Fibroblast of mammary gland (primary cell): Measurements from ENCODE around the gene GPR153.
"Not testable (repeated sequence)": the region's sequence is repeated elsewhere in the genome, so short reads cannot be mapped to it uniquely, and the experiment has no call there.

Source experiments
- DNase-seq: peaks from one replicate; pipeline ENCODE4 v3.0.0-alpha.2; 2010; ENCODE audit warnings: low read depth
- H3K4me3 ChIP-seq: 2 replicates; pipeline ENCODE4 v1.5.1; 2011; ENCODE audit warnings: low read depth, mild to moderate bottlenecking, low read length, moderate library complexity; ENCODE audit not compliant: control insufficient read depth
- TF ChIP-seq, protein P1 (sequence below): conservative IDR thresholded peaks from 2 replicates; pipeline ENCODE4 v1.5.1; 2011; ENCODE audit warnings: low read depth, low read length, inconsistent platforms; ENCODE audit not compliant: control insufficient read depth, insufficient read depth

Gene GPR153

DNA sequence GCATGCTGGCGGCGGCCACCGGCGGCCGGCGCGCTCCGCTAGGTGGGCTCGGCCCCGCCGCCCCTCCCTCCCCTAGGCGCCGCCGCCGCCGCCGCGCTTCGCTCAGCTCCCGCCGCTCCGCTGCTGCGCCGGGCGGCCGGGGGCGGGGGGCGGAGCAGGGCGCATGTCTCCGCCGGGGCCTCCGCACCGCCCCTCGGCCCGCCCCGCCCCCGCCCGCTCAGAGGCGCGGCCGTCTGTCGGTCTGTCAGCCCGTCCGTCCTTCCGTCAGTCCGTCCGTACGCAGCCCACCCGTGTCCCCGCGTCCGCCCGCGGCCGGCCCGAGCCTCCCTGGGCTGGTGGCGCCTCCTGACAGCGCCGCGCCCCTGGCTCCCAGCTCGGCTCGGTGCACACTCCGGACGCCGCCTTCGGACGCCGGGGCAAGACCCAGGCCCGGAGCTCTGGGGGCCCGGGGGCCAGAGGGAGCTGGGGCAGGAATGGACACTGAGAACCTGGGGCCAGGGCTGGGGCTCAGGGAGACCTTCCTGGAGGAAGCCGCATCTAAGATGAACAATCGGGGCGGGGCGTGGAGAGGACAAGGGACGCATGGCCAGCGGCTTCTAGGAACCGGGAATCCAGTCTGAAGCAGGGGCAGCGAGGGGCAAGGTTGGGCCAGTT is at the start of gene GPR153:
Gene GPR153, minus strand, starts transcription at position 138 of the 654 bp plus-strand sequence. CDS start 6,193 bp downstream, outside the sequence.
- peak within 1 kb of the TSS; percentile 44 for H3K4me3 ChIP-seq
- no peak for DNase-seq
- TF ChIP-seq, protein P1, sequence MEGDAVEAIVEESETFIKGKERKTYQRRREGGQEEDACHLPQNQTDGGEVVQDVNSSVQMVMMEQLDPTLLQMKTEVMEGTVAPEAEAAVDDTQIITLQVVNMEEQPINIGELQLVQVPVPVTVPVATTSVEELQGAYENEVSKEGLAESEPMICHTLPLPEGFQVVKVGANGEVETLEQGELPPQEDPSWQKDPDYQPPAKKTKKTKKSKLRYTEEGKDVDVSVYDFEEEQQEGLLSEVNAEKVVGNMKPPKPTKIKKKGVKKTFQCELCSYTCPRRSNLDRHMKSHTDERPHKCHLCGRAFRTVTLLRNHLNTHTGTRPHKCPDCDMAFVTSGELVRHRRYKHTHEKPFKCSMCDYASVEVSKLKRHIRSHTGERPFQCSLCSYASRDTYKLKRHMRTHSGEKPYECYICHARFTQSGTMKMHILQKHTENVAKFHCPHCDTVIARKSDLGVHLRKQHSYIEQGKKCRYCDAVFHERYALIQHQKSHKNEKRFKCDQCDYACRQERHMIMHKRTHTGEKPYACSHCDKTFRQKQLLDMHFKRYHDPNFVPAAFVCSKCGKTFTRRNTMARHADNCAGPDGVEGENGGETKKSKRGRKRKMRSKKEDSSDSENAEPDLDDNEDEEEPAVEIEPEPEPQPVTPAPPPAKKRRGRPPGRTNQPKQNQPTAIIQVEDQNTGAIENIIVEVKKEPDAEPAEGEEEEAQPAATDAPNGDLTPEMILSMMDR = no peak

DNA sequence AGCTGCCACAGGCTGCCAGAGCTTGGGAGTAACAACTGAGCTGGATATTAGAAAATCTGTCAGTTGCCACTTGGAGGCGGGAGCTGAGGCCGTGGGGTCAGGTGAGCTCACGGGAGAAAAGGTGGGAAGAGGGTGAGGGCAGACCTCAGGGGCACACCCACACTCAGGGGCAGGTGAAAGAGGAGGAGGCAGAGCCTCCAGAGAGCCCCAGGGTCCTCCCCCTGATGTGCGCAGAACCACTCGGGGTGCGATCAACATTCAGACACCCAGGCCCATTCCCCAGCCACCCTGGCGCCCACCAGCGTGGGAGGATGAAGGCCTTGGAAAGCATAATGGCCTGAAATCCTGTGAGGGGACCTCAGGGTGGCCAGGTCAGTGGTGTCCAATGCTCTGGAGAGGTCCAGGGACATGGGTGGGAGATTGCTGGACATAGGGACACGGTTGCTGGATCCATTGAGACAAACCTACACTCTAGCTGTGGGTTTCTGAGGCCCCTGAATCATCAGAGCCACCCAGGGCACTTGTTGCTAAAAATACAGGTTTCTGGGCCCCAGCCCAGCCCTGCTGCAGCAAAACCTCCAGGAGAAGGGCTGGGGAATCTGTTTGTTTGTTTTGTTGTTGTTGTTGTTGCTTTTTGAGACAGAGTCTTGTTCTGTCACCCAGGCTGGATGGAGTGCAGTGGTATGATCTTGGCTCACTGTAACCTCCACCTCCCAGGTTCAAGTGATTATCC is 49.4 kb upstream of the GPR153 start:
- no peak for DNase-seq
- H3K4me3 ChIP-seq = no peak overlapping the region
- TF ChIP-seq, protein P1 = no peak

- TF ChIP-seq, protein P1 = no peak
- no peak for DNase-seq
- H3K4me3 ChIP-seq = no peak overlapping the region
Measured at GRCh38 chr1:6309564-6309963, 48.7 kb upstream of the GPR153 start.

DNA sequence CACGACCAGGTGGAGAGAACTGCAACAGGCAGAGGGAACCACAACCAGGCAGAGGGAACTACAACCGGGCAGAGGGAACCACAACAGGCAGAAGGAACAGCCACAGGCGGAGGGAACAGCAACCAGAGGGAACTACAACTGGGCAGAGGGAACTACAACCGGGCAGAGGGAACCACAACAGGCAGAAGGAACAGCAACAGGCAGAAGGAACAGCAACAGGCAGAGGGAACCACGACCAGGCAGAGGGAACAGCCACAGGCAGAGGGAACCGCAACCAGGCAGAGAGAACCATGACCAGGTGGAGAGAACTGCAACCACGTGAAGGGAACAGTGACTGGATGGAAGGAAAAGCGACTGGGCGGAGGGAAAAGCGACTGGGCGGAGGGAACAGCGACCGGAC is 47.6 kb upstream of the GPR153 start:
- no peak overlapping the region for H3K4me3 ChIP-seq
- DNase-seq = no peak
- TF ChIP-seq, protein P1 = no peak

GRCh38 chr1:6307682-6308081 is 46.8 kb upstream of the GPR153 start:
- not testable (repeated sequence) for DNase-seq

GRCh38 chr1:6307099-6307498 is 46.2 kb upstream of the GPR153 start:
- TF ChIP-seq, protein P1 = no peak
- H3K4me3 ChIP-seq = no peak overlapping the region
- DNase-seq = peak; percentile 69

More at GRCh38 chr1:6307682-6308081, 46.8 kb upstream of the GPR153 start:
- not testable (repeated sequence) for H3K4me3 ChIP-seq

- TF ChIP-seq, protein P1 = no peak
- DNase-seq = no peak
- H3K4me3 ChIP-seq = no peak overlapping the region
Measured at GRCh38 chr1:6303397-6304012, 42.6 kb upstream of the GPR153 start.
